GM13976 (cell line): Measurements from ENCODE around the gene KIF22.
"Not testable (repeated sequence)": the region's sequence is repeated elsewhere in the genome, so short reads cannot be mapped to it uniquely, and the experiment has no call there.

Experiments
- DNase-seq: peaks from one replicate; pipeline ENCODE4 v3.0.0; 2012; ENCODE audit warnings: low spot score
- in situ Hi-C: fragments of 300-500 bp; cut with MboI; formaldehyde crosslinking; loops from one replicate; pipeline ENCODE4 v1.12.0; 2022; ENCODE audit warnings: low sequenced_read_pairs, mixed read lengths, inconsistent platforms; ENCODE audit not compliant: unreplicated experiment
- TF ChIP-seq, protein P1 (sequence below): IDR thresholded peaks from 2 replicates; pipeline ENCODE4 v1.5.1; 2012; ENCODE audit warnings: borderline replicate concordance, mild to moderate bottlenecking; ENCODE audit not compliant: insufficient read depth; ENCODE audit errors: extremely low read depth, missing control alignments, control extremely low read depth

Gene KIF22

GRCh38 chr16:29745853-29746345 is 44.7 kb upstream of the KIF22 start, which contains the start of gene C16orf54:
C16orf54 (minus strand) TSS chr16:29745990; CDS start chr16:29744951, 1,039 bp downstream.
- peak; percentile 73 for DNase-seq
- TF ChIP-seq, protein P1, sequence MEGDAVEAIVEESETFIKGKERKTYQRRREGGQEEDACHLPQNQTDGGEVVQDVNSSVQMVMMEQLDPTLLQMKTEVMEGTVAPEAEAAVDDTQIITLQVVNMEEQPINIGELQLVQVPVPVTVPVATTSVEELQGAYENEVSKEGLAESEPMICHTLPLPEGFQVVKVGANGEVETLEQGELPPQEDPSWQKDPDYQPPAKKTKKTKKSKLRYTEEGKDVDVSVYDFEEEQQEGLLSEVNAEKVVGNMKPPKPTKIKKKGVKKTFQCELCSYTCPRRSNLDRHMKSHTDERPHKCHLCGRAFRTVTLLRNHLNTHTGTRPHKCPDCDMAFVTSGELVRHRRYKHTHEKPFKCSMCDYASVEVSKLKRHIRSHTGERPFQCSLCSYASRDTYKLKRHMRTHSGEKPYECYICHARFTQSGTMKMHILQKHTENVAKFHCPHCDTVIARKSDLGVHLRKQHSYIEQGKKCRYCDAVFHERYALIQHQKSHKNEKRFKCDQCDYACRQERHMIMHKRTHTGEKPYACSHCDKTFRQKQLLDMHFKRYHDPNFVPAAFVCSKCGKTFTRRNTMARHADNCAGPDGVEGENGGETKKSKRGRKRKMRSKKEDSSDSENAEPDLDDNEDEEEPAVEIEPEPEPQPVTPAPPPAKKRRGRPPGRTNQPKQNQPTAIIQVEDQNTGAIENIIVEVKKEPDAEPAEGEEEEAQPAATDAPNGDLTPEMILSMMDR = no peak
- in situ Hi-C loops = no loop called here

DNA sequence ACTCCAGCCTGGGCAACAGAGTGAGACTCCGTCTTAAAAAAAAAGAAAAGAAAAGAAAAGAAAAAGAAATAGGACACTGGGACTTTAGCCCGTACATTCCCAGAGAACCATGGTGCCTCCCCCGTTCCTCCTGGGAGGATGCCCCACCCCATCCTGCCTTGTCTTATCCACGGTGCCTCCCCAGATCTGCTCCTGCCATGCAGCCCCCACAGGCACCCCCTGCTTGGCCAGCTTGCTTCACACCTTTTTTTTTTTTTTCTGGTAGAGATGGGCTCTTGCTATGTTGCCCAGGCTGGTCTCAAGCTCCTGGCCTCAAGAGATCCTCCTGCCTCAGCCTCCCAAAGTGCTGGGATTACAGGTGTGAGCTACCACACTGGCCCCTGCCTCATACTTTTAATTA is 44.0 kb upstream of the KIF22 start:
- in situ Hi-C loops, DNase-seq: not testable (repeated sequence)

DNA sequence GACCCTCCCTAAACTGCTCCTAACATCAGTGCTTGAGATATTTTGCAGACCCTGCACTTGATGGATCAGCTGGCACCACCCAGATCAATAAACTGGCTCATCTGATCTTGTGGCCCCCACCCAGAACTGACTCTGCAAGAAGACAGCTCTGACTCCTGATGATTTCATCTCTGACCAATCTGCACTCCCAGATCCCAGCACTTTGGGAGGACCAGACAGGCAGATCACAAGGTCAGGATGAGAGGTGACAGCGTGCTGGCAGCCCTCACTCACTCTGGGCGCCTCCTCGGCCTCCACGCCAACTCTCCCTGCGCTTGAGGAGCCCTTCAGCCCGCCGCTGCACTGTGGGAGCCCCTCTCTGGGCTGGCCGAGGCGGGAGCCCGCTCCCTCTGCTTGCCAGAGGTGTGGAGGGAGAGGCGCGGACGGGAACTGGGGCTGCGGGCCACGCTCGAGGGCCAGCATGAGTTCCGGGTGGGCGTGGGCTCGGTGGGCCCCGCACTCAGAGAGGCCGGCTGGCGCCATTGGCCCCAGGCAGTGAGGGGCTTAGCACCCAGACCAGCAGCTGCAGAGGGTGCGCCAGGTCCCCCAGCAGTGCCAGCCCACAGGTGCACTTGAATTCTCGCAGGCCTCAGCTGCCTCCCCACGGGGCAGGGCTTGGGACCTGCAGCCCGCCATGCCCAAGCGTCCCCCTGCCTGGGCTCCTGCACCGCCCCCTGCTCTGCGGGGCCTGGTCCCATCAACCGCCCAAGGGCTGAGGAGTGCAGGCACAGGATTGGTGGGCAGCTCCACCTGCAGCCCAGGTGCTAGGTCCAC is 42.4 kb upstream of the KIF22 start:
- in situ Hi-C loops = no loop called here

DNA sequence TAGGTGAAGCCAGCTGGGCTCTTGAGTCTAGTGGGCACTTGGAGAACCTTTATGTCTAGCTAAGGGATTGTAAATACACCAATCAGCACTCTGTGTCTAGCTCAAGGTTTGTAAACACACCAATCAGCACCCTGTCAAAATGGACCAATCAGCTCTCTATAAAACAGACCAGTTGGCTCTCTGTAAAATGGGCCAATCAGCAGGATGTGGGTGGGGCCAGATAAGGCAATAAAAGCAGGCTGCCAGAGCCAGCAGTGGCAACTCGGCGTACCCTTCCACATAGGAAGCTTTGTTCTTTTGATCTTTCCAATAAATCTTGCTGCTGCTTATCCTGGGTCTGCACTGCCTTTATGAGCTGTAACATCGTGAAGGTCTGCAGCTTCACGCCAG is 41.8 kb upstream of the KIF22 start:
- in situ Hi-C loops, DNase-seq: not testable (repeated sequence)

More for the DNA sequence above, 42.4 kb upstream of the KIF22 start:
- DNase-seq = no peak
- TF ChIP-seq, protein P1 = no peak

- TF ChIP-seq, protein P1 = no peak
- no peak for DNase-seq
- in situ Hi-C loops = no loop called here
Observed at GRCh38 chr16:29753516-29753915, 37.0 kb upstream of the KIF22 start.

DNA sequence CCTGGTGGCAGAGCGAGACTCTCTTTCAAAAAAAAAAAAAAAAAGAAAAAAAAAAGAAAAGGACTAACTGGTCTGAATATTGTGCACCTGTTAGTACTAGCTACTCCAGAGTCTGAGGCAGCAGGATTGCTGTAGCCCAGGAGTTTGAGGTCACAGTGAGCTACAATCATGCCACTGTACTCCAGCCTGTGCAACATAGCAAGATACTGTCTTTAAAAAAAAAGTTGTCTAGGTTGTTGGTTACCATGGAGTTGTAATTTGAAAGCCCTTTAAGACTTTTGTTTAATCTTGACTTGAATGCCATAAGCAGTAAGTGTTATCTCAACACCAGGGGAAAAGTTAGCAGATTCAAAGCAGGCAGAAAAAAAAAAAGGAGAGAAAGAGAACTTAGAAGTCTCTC is 33.9 kb upstream of the KIF22 start:
- no peak for DNase-seq
- in situ Hi-C loops = no loop called here
- TF ChIP-seq, protein P1 = no peak

DNA sequence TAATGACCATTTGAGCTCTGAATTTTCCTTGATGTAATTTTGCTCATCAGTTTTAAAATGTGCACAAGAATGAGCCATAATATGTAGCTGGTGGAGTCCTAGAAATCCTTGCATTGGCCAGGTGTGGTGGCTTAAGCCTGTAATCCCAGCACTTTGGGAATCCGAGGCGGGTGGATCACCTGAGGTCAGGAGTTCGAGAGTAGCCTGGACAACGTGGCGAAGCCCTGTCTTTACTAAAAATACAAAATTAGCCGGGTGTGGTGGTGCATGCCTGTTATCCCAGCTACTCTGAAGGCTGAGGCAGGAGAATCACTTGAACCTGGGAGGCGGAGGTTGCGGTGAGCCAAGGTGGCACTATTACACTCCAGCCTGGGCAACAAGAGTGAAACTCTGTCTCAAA is 33.5 kb upstream of the KIF22 start:
- in situ Hi-C loops, DNase-seq: not testable (repeated sequence)

GRCh38 chr16:29757950-29758466 is 32.5 kb upstream of the KIF22 start:
- TF ChIP-seq, protein P1 = no peak
- DNase-seq = no peak
- in situ Hi-C loops = no loop called here
